ENCODE measurements around the gene SPIC. TPM values are rescaled to one million over a fixed set of nuclear protein-coding genes. Genes with fewer than 3 reads are reported as not detected.
"Not testable (repeated sequence)": the region's sequence is repeated elsewhere in the genome, so short reads cannot be mapped to it uniquely, and the experiment has no call there.

The SPIC gene
- total RNA-seq, 4 donors from 2014 or later: not detected

GRCh38 chr12:101455685-101456084 is 19.5 kb upstream of the SPIC start:
- no peaks in the 10 kb centered on the region for H3K36me3 ChIP-seq
- ATAC-seq: no peak
- no peak for TF ChIP-seq EP300 (IDR thresholded peaks at IDR 0.05)
- no peak for TF ChIP-seq POLR2AphosphoS5 (IDR thresholded peaks at IDR 0.05)
- TF ChIP-seq, protein P1, sequence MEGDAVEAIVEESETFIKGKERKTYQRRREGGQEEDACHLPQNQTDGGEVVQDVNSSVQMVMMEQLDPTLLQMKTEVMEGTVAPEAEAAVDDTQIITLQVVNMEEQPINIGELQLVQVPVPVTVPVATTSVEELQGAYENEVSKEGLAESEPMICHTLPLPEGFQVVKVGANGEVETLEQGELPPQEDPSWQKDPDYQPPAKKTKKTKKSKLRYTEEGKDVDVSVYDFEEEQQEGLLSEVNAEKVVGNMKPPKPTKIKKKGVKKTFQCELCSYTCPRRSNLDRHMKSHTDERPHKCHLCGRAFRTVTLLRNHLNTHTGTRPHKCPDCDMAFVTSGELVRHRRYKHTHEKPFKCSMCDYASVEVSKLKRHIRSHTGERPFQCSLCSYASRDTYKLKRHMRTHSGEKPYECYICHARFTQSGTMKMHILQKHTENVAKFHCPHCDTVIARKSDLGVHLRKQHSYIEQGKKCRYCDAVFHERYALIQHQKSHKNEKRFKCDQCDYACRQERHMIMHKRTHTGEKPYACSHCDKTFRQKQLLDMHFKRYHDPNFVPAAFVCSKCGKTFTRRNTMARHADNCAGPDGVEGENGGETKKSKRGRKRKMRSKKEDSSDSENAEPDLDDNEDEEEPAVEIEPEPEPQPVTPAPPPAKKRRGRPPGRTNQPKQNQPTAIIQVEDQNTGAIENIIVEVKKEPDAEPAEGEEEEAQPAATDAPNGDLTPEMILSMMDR (IDR thresholded peaks at IDR 0.05): no peak
- TF ChIP-seq POLR2A (IDR thresholded peaks at IDR 0.05): no peak
- 65 to 88% methylated on average over 2 to 4 of the region's 4 CpGs for WGBS, 2 donors (ENCODE audit: low coverage in 1 of 2)
- peaks cover 0 to 11% (median 0%) of the 10 kb centered on the region in 3 donors for H3K9me3 ChIP-seq
- H3K4me3 ChIP-seq: no peak overlapping the region
- peaks cover 8% of the 10 kb centered on the region for H3K27me3 ChIP-seq
- no peak overlapping the region for H3K27ac ChIP-seq
- peaks cover 0 to 4% (median 0%) of the 10 kb centered on the region in 3 donors for H3K4me1 ChIP-seq

GRCh38 chr12:101459642-101460346 is 15.3 kb upstream of the SPIC start:
- ATAC-seq: peak; percentile 91

GRCh38 chr12:101468948-101469347 is 6.2 kb upstream of the SPIC start:
- TF ChIP-seq, protein P1 (IDR thresholded peaks at IDR 0.05): no peak
- TF ChIP-seq POLR2AphosphoS5 (IDR thresholded peaks at IDR 0.05): no peak
- no peak for TF ChIP-seq EP300 (IDR thresholded peaks at IDR 0.05)
- Histone ChIP-seq H3K4me3 (no peak overlapping the region), H3K9me3 (no peaks in the 10 kb centered on the region)

More at GRCh38 chr12:101459642-101460346, 15.3 kb upstream of the SPIC start:
- TF ChIP-seq, protein P1 (IDR thresholded peaks at IDR 0.05): no peak
- no peak for TF ChIP-seq POLR2AphosphoS5 (IDR thresholded peaks at IDR 0.05)
- Histone ChIP-seq H3K4me1 (peaks cover 0 to 4% (median 0%) of the 10 kb centered on the region in 3 donors), H3K27ac (no peak overlapping the region), H3K4me3 (no peak overlapping the region), H3K9me3 (peaks cover 0 to 7% (median 0%) of the 10 kb centered on the region in 3 donors), H3K36me3 (no peaks in the 10 kb centered on the region), H3K27me3 (peaks cover 2% of the 10 kb centered on the region)
- 10 to 45% methylated on average over 2 to 3 of the region's 4 CpGs for WGBS, 2 donors (ENCODE audit: low coverage in 1 of 2)

GRCh38 chr12:101470939-101471338 is 4.2 kb upstream of the SPIC start:
- ATAC-seq: no peak
- H3K4me1 ChIP-seq: no peaks in the 10 kb centered on the region
- no peaks in the 10 kb centered on the region for H3K9me3 ChIP-seq
- H3K27ac ChIP-seq: no peak overlapping the region
- TF ChIP-seq EP300 (IDR thresholded peaks at IDR 0.05) (no peak), POLR2AphosphoS5 (IDR thresholded peaks at IDR 0.05) (no peak), POLR2A (IDR thresholded peaks at IDR 0.05) (no peak)
- TF ChIP-seq, protein P1 (IDR thresholded peaks at IDR 0.05): no peak
- H3K36me3 ChIP-seq: no peaks in the 10 kb centered on the region
- WGBS, 2 donors (ENCODE audit: low coverage in 1 of 2): 87% methylated on average over 2 of the region's 2 CpGs; no CpG with 5 or more reads in 1 of the 2 donors
- no peak overlapping the region for H3K4me3 ChIP-seq
- H3K27me3 ChIP-seq: no peaks in the 10 kb centered on the region

More at GRCh38 chr12:101468948-101469347, 6.2 kb upstream of the SPIC start:
- no peak for ATAC-seq
- no peaks in the 10 kb centered on the region for H3K4me1 ChIP-seq
- H3K27me3 ChIP-seq: no peaks in the 10 kb centered on the region
- 50 to 73% methylated on average over 2 of the region's 2 CpGs for WGBS, 2 donors (ENCODE audit: low coverage in 1 of 2)
- no peak overlapping the region for H3K27ac ChIP-seq
- H3K36me3 ChIP-seq: no peaks in the 10 kb centered on the region

DNA sequence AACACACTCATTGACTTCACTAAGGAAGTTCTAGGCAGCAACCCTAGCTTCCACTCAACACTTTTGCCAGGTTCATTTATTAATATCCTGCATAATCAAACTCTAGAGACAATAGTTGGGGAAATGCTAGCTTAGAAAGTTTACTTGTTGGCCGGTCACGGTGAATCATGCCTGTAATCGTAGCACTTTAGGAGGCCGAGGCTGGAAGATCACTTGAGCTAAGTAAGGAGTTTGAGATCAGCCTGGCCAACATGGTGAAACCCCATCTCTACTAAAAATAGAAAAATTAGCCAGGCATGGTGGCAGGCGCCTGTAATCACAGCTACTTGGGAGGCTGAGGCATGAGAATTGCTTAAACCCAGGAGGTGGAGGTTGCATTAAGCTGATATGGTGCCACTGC is 3.3 kb upstream of the SPIC start:
- not testable (repeated sequence) for H3K4me1 ChIP-seq, ATAC-seq, H3K9me3 ChIP-seq, H3K27me3 ChIP-seq, H3K36me3 ChIP-seq, H3K4me3 ChIP-seq, H3K27ac ChIP-seq
- 79 to 97% methylated on average over 5 of the region's 5 CpGs for WGBS, 2 donors (ENCODE audit: low coverage in 1 of 2)

All from gastroesophageal sphincter (tissue), 4 donors.